CD4-positive, alpha-beta memory T cell (primary cell): ENCODE results near the gene ERICH6. TPM values are rescaled to one million over a fixed set of nuclear protein-coding genes. Genes with fewer than 3 reads are reported as not detected.

Experiments used
- CTCF ChIA-PET: fragments of 350-600 bp; sonication (Branson Sonifier 250); formaldehyde crosslinking; loops from one replicate; lab custom pipeline; 2021; ENCODE audit warnings: inconsistent platforms; ENCODE audit not compliant: partially characterized antibody; lab: Charles Lee
- POLR2A ChIA-PET: fragments of 350-600 bp; sonication (Branson Sonifier 250); formaldehyde crosslinking; loops from one replicate; lab custom pipeline; 2021; ENCODE audit not compliant: partially characterized antibody; lab: Charles Lee
- DNase-seq, 5 donors: peaks; one replicate each; pipeline versions ENCODE4 v3.0.0 to v3.0.0-alpha.2; 2020 to 2022; ENCODE audit warnings: mixed read lengths in 1 of 5
- H3K27ac ChIP-seq: one replicate; pipeline ENCODE4 v1.7.0; 2013; ENCODE audit warnings: low read depth, low read length
- H3K27me3 ChIP-seq: 2 replicates; pipeline ENCODE4 v1.7.0; 2013; ENCODE audit warnings: mild to moderate bottlenecking, low read length, moderate library complexity; ENCODE audit not compliant: insufficient read depth
- H3K36me3 ChIP-seq: 2 replicates; pipeline ENCODE4 v1.7.0; 2013; ENCODE audit warnings: mild to moderate bottlenecking, low read length, moderate library complexity; ENCODE audit not compliant: insufficient read depth
- H3K4me1 ChIP-seq: 2 replicates; pipeline ENCODE4 v1.7.0; 2013; ENCODE audit warnings: mild to moderate bottlenecking, low read length, moderate library complexity; ENCODE audit not compliant: insufficient read depth
- H3K4me3 ChIP-seq, 2 donors: one replicate each; pipeline ENCODE4 v1.7.0; 2013; ENCODE audit warnings: low read length in 2 of 2, mild to moderate bottlenecking in 1 of 2
- H3K9me3 ChIP-seq, 2 donors: one replicate each; pipeline ENCODE4 v1.7.0; 2013; ENCODE audit warnings: low read length in 2 of 2, control low read depth in 1 of 2; ENCODE audit not compliant: control insufficient read depth in 1 of 2
- H3K27ac Mint-ChIP-seq, 7 donors: one replicate each; pipeline ENCODE4 v1.8.0; 2020 to 2021; ENCODE audit warnings: mixed read lengths in 7 of 7, mild to moderate bottlenecking in 6 of 7, inconsistent platforms in 3 of 7, moderate library complexity in 3 of 7
- H3K27me3 Mint-ChIP-seq, 2 donors: one replicate each; pipeline ENCODE4 v1.8.0; 2020 to 2021; ENCODE audit warnings: mixed read lengths in 2 of 2
- H3K36me3 Mint-ChIP-seq, 2 donors: one replicate each; pipeline ENCODE4 v1.8.0; 2020 to 2021; ENCODE audit warnings: mixed read lengths in 2 of 2, inconsistent platforms in 1 of 2, mild to moderate bottlenecking in 1 of 2
- H3K4me1 Mint-ChIP-seq, 4 donors: one replicate each; pipeline ENCODE4 v1.8.0; 2020 to 2021; ENCODE audit warnings: mixed read lengths in 4 of 4, mild to moderate bottlenecking in 1 of 4
- H3K4me3 Mint-ChIP-seq, 8 donors: one replicate each; pipeline ENCODE4 v1.8.0; 2020 to 2021; ENCODE audit warnings: mixed read lengths in 8 of 8, mild to moderate bottlenecking in 7 of 8, moderate library complexity in 6 of 8, inconsistent platforms in 3 of 8
- H3K9me3 Mint-ChIP-seq, 8 donors: one replicate each; pipeline ENCODE4 v1.8.0; 2020 to 2021; ENCODE audit warnings: mixed read lengths in 8 of 8, mild to moderate bottlenecking in 5 of 8, inconsistent platforms in 3 of 8, moderate library complexity in 1 of 8
- intact Hi-C: fragments of 100-400 bp; cut with micrococcal nuclease; formaldehyde crosslinking; loops from one replicate; pipeline ENCODE4 v1.15.1; 2023
- polyA plus RNA-seq, 2 donors: library from polyadenylated mRNA; unstranded; fragments of 300-500 nt; fragmentation: Illumina TruSeq; gene quantifications; one replicate each; pipeline ENCODE4 v1.2.3, GENCODE V29; 2021
- total RNA-seq, 2 experiments: library from RNA; stranded (reverse); gene quantifications; one replicate each; pipeline ENCODE4 v1.2.3, GENCODE V29; 2021

Gene ERICH6
- total and polyA plus RNA-seq, 4 experiments from 2014 or later = 0.75 TPM; not detected in 3

- no peaks in the 10 kb centered on the region for H3K9me3 ChIP-seq
- H3K4me3 ChIP-seq = no peak overlapping the region
- peaks cover 11% of the 10 kb centered on the region for H3K4me1 ChIP-seq
- ChIA-PET CTCF (no interaction called here), POLR2A (no interaction called here)
- no peak for DNase-seq
- H3K36me3 ChIP-seq = no peaks in the 10 kb centered on the region
- Mint-ChIP-seq H3K36me3 (no peaks in the 10 kb centered on the region), H3K4me3 (no peak overlapping the region), H3K27me3 (peaks cover 5 to 10% of the 10 kb centered on the region in 2 donors), H3K4me1 (peaks cover 10 to 19% (median 12%) of the 10 kb centered on the region in 4 donors), H3K27ac (no peak overlapping the region), H3K9me3 (no peaks in the 10 kb centered on the region)
- no peak overlapping the region for H3K27ac ChIP-seq
- no peaks in the 10 kb centered on the region for H3K27me3 ChIP-seq
- intact Hi-C loops = no loop called here
Observed at GRCh38 chr3:150663461-150663860, 40.3 kb downstream of the ERICH6 start.

GRCh38 chr3:150662410-150663200, 41.1 kb downstream of the ERICH6 start:
- H3K9me3 Mint-ChIP-seq = no peaks in the 10 kb centered on the region
- ChIA-PET POLR2A (no interaction called here), CTCF (no interaction called here)
- no peak for DNase-seq
- H3K4me3 Mint-ChIP-seq = no peak overlapping the region
- intact Hi-C loops = no loop called here
- peaks cover 5 to 8% of the 10 kb centered on the region in 2 donors for H3K27me3 Mint-ChIP-seq
- H3K36me3 Mint-ChIP-seq = no peaks in the 10 kb centered on the region
- Histone ChIP-seq H3K36me3 (no peaks in the 10 kb centered on the region), H3K27ac (no peak overlapping the region), H3K4me1 (peaks cover 11% of the 10 kb centered on the region), H3K9me3 (no peaks in the 10 kb centered on the region), H3K4me3 (no peak overlapping the region), H3K27me3 (no peaks in the 10 kb centered on the region)
- H3K4me1 Mint-ChIP-seq = peaks cover 10 to 19% (median 12%) of the 10 kb centered on the region in 4 donors
- H3K27ac Mint-ChIP-seq = no peak overlapping the region

GRCh38 chr3:150656316-150656715, 47.4 kb downstream of the ERICH6 start:
- intact Hi-C loops = no loop called here

DNA sequence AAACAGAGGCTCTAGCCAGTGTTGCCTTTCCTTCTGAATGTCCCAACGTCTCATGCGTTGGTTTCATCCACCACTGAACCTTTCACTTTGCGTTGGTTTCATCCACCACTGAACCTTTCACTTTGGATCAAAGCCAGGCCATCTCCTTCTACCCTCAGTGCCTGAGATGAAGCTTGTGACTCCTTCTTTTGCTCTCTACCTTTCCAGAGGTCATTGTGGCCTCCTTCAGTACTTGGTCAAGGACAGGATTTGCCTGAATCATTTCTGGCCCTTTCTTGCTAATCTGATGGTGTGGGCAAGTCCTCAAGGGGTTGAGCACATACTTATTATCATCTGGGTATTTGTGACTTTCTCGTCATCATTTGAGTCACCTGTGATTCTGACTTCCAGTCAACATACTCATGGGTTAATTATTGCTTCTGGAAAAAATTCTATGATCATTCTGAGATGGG, 50.6 kb downstream of the ERICH6 start:
- DNase-seq = no peak
- H3K4me3 ChIP-seq = no peak overlapping the region
- Mint-ChIP-seq H3K4me3 (no peak overlapping the region), H3K4me1 (no peaks in the 10 kb centered on the region), H3K9me3 (no peaks in the 10 kb centered on the region), H3K36me3 (no peaks in the 10 kb centered on the region), H3K27ac (no peak overlapping the region), H3K27me3 (no peaks in the 10 kb centered on the region)
- POLR2A ChIA-PET = no interaction called here
- no peaks in the 10 kb centered on the region for H3K36me3 ChIP-seq
- no peaks in the 10 kb centered on the region for H3K27me3 ChIP-seq
- CTCF ChIA-PET = no interaction called here
- H3K27ac ChIP-seq = no peak overlapping the region
- intact Hi-C loops = no loop called here
- no peaks in the 10 kb centered on the region for H3K4me1 ChIP-seq
- no peaks in the 10 kb centered on the region for H3K9me3 ChIP-seq

More at GRCh38 chr3:150656316-150656715, 47.4 kb downstream of the ERICH6 start:
- Mint-ChIP-seq H3K4me3 (no peak overlapping the region), H3K27me3 (peaks cover 1 to 2% of the 10 kb centered on the region in 2 donors), H3K27ac (no peak overlapping the region), H3K36me3 (no peaks in the 10 kb centered on the region), H3K4me1 (peaks cover 0 to 7% (median 0%) of the 10 kb centered on the region in 4 donors), H3K9me3 (no peaks in the 10 kb centered on the region)
- Histone ChIP-seq H3K4me3 (no peak overlapping the region), H3K27ac (no peak overlapping the region), H3K4me1 (no peaks in the 10 kb centered on the region), H3K9me3 (no peaks in the 10 kb centered on the region), H3K36me3 (no peaks in the 10 kb centered on the region), H3K27me3 (no peaks in the 10 kb centered on the region)
- DNase-seq = no peak
- CTCF ChIA-PET = no interaction called here
- POLR2A ChIA-PET = no interaction called here

DNA sequence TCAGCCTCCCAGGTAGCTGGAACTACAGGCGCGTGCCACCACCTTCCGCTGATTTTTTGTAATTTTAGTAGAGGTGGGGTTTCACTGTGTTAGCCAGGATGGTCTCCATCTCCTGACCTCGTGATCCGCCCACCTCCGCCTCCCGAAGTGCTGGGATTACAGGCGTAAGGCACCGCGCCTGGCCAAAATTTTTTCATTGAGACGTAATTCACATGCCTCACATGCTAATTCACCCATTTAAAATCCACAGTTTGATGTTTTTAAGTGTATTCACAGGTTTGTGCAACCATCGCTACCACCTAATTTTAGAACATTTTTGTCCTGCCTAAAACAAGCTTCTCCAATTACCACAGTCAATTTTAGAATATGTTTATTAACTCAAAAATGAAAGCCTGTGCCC, 63.5 kb downstream of the ERICH6 start:
- no peaks in the 10 kb centered on the region for H3K9me3 ChIP-seq
- Mint-ChIP-seq H3K36me3 (no peaks in the 10 kb centered on the region), H3K27ac (no peak overlapping the region), H3K27me3 (peaks cover 0 to 2% of the 10 kb centered on the region in 2 donors), H3K4me1 (peaks cover 13 to 20% (median 16%) of the 10 kb centered on the region in 4 donors), H3K4me3 (no peak overlapping the region), H3K9me3 (peaks cover 0 to 3% (median 0%) of the 10 kb centered on the region in 8 donors)
- H3K4me1 ChIP-seq = peaks cover 12% of the 10 kb centered on the region
- no peak for DNase-seq
- no peak overlapping the region for H3K27ac ChIP-seq
- intact Hi-C loops = no loop called here
- no peaks in the 10 kb centered on the region for H3K36me3 ChIP-seq
- no peak overlapping the region for H3K4me3 ChIP-seq
- ChIA-PET POLR2A (no interaction called here), CTCF (no interaction called here)
- no peaks in the 10 kb centered on the region for H3K27me3 ChIP-seq

GRCh38 chr3:150639262-150639661, 64.5 kb downstream of the ERICH6 start:
- CTCF ChIA-PET = no interaction called here
- Histone ChIP-seq H3K9me3 (no peaks in the 10 kb centered on the region), H3K36me3 (no peaks in the 10 kb centered on the region), H3K27ac (no peak overlapping the region), H3K4me1 (peaks cover 17% of the 10 kb centered on the region), H3K27me3 (no peaks in the 10 kb centered on the region), H3K4me3 (no peak overlapping the region)
- peaks cover 17 to 30% (median 24%) of the 10 kb centered on the region in 4 donors for H3K4me1 Mint-ChIP-seq
- DNase-seq = no peak
- peaks cover 0 to 2% of the 10 kb centered on the region in 2 donors for H3K27me3 Mint-ChIP-seq
- POLR2A ChIA-PET = no interaction called here
- H3K27ac Mint-ChIP-seq = no peak overlapping the region
- peaks cover 0 to under 1% of the 10 kb centered on the region in 2 donors for H3K36me3 Mint-ChIP-seq
- intact Hi-C loops = loop anchor here (5.0 to 10.0 kb wide), 2 partner anchors 37 to 66 kb away; partner anchors contain the start of genes ERICH6 and SELENOT
- H3K9me3 Mint-ChIP-seq = peaks cover 0 to 3% (median 0%) of the 10 kb centered on the region in 8 donors
- peak overlapping the region in 1 of 8 donors; percentile 25 for H3K4me3 Mint-ChIP-seq

GRCh38 chr3:150636258-150636657, 67.5 kb downstream of the ERICH6 start:
- H3K27me3 ChIP-seq = no peaks in the 10 kb centered on the region
- Mint-ChIP-seq H3K36me3 (peaks cover 3 to 4% of the 10 kb centered on the region in 2 donors), H3K4me3 (peak overlapping the region in 7 of 8 donors; percentile 26 to 79 (median 63)), H3K4me1 (peaks cover 20 to 41% (median 28%) of the 10 kb centered on the region in 4 donors), H3K9me3 (peaks cover 0 to 2% (median 0%) of the 10 kb centered on the region in 8 donors), H3K27ac (peak overlapping the region in 6 of 7 donors; percentile 42 to 85 (median 78)), H3K27me3 (no peaks in the 10 kb centered on the region)
- H3K36me3 ChIP-seq = no peaks in the 10 kb centered on the region
- intact Hi-C loops = loop anchor here (5.0 to 10.0 kb wide), 2 partner anchors 34 to 69 kb away; partner anchors contain the start of genes ERICH6 and SELENOT
- no peak overlapping the region for H3K4me3 ChIP-seq
- CTCF ChIA-PET = interaction anchor here (1.0 kb wide), 1 partner anchor 76 kb away, joined by 3 read pairs; no protein-coding TSS in a partner anchor
- H3K9me3 ChIP-seq = no peaks in the 10 kb centered on the region
- no peak for DNase-seq
- no peak overlapping the region for H3K27ac ChIP-seq
- H3K4me1 ChIP-seq = peaks cover 17% of the 10 kb centered on the region
- POLR2A ChIA-PET = interaction anchor here (1.5 to 1.9 kb wide), 3 partner anchors 34 to 90 kb away, joined by 6 to 17 read pairs (median 12); partner anchors contain the start of genes EIF2A, ERICH6, SELENOT and SERP1
